Jurkat, Clone E6-1 (cell line): ENCODE data around the gene ECHS1.

Experiments
- DNase-seq: peaks from one replicate; pipeline ENCODE4 v3.0.0-alpha.2; 2011; ENCODE audit warnings: low read depth, low spot score
- H3K4me3 ChIP-seq: 2 replicates; pipeline ENCODE4 v1.5.1; 2011; ENCODE audit warnings: mild to moderate bottlenecking, low read length, control low read depth, moderate library complexity

ECHS1 gene

DNA sequence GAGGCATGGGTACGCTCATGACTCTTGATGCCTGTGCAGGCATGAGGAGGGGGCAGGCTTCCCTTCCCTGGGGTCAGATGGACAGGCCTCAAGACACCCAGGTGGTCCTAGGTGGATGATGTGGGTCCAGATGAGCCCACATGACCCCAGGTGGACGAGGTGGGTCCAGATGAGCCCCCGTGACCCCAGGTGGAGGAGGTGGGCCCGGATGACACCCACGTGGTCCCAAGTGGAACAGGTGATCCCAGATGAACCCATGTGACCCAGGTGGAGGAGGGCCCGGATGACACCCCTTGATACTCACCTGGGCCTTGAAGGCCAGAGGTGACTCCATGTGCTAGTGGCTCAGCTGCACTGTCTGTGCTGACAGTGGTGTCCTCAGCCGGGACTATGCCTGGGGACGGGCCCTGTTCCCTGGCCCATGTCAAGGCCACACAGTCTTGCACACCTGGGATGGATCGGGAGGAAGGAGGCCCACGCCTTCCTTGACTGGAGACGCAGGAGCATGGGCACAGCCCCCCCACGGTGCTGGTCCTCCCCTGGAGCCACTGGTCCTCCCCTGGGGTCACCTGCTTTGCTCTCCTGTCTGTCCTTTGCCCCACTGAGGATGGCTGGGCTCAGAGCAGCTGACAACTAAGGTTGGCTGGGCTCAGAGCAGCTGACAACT, 22.7 kb downstream of the ECHS1 start:
- no peak overlapping the region for H3K4me3 ChIP-seq
- no peak for DNase-seq

DNA sequence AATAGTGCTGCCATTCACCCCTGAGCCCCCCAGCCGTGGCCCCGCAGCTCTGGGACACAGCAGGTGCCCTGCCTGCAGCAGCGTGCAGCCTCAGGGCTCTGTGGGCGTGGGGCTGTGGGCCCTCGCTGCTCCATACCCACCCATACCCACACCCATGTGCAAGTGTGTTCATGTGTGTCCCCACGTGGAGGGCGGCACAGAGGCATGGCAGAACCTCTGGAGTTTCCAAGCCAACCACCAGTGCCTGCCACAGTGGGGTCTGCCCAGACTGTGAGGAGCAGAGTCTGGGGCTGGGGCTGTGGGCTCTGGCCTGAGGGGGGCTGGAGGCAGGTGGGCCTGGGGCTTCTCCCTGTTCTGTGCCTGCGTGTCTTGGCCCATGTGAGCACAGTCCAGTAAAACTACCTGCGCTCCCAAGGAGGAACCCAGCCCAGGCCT, 23.6 kb downstream of the ECHS1 start:
- no peak for DNase-seq
- no peak overlapping the region for H3K4me3 ChIP-seq

DNA sequence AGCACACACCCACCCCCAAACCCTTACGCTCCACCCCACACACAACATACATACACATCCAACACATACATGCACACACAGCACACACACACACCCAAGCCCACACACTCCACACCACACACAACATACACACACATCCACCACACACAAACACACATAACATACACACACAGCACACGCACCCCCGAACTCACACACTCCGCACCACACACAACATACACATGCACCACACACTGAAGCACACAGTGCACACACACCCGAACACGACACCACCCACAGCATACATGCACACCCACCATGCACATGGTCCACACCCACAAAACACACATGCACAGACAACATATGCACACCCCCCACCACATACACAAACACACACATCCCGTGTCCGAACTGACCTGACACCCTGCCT, 24.0 kb downstream of the ECHS1 start:
- no peak overlapping the region for H3K4me3 ChIP-seq
- DNase-seq, result no peak

DNA sequence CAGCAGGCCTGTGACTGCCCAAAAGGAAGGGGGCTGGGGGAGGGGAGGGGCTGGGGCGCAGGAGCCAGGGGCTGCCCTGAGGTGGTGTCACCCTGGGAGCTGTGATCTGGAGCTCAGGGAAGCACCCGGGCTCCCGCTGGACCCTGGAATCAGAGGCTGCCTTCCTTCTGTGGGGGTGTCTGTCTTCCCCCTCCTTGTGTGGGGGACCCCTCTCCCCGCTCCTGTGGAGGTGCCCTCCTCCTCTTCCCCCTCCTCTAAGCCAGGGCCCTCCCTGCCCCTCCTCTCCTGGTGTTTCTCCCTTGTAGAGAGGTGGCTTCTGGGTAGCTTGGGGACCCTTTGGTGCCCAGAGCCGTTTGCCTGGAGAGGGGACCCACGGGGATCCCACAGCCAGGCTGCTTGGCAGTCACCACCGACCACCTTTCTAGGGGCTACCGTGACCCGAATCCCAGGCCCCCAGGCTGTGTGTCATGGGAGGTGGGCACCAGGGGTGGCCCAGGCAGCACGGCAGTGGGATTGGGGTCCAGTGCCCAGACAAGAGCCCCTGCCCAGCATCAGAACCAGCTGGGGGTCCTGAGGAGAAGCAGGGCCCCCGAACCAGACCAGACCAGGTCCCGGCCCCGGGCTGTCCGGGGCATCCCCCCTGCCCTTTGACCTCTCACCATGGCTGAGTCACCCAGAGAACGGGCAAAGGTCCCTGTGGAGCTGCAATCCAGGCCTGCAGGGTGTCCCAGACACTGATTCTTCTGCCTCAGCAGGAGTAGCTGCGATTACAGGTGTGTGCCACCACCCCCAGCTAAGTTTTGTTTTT, 25.2 kb downstream of the ECHS1 start:
- no peak overlapping the region for H3K4me3 ChIP-seq
- DNase-seq, result no peak

DNA sequence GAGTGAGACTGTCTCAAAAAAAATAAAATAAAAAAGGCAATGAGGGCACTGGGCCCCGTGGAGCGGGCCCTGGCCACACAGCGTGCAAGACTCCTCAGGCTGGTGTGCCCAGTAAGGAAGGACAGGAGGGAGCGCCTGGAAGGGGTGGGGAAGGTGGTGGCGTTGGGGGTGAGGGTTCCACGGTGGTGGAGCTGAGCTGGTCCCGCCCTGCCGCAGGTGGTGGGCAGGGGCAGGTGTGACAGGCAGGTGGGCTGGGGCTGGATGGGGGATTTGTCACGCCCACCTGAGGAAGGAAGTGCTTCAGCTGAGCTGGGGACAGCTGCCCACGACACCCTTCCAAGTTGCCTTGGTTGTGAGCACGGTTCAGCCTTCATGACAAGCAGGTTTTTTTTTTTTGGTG, 26.7 kb downstream of the ECHS1 start:
- no peak for DNase-seq
- no peak overlapping the region for H3K4me3 ChIP-seq

DNA sequence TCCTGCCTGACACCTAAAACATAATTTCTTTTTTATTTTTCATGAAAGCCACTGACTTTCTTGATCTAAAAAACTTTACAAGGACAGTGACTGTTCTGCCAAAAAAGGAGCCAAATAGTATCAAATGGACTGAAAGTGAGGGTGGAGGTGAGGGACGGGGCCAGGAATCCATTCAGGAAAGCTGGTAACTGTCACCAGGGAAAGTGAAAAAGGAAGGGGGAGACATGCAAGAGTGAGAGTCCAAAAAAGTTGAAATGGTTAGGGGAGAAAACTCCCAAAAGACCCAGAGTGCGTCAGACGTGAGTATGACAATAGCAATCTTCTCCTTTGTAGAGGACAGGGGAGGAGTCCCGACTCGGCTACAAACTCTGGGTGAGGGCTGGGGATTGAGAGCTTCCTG, 28.9 kb downstream of the ECHS1 start:
- no peak overlapping the region for H3K4me3 ChIP-seq
- no peak for DNase-seq

DNA sequence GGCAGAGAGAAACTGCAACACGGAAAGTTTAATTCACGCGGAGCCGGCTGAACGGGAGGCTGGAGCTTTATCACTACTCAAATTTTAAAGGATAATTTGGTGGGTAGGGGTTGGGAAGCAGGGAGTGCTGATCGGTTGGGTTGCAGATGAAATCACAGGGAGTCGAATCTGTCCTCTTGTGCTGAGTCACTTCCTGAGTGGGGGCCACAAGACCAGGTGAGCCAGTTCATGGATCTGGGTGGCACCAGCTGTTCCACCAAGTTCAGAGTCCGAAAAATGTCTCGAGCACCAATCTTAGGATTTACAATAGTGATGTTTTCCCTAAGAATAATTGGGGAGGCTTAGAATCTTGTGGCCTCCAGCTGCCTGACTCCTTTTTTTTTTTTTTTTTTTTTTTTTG, 29.6 kb downstream of the ECHS1 start:
- DNase-seq, result no peak
- no peak overlapping the region for H3K4me3 ChIP-seq

DNA sequence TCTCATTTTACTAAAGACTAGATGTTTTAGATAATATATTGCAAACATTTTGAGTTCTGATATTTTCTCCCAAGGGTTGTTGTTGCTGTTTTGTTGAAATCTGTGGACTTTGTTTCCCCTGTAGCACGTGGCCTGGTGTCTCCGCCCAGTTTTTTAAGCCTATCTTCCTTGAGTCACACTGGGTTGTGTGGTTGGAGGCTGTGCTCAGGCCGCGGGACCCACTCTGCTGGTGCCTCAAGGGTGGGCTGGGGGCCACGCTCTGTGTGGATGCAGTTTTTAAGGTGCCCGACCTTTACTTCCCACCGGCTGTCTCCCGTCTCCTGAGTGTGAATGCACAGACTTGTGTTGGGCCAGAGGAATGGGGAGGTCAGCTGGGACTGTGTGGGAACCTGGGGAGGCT, 30.2 kb downstream of the ECHS1 start:
- no peak overlapping the region for H3K4me3 ChIP-seq
- no peak for DNase-seq

DNA sequence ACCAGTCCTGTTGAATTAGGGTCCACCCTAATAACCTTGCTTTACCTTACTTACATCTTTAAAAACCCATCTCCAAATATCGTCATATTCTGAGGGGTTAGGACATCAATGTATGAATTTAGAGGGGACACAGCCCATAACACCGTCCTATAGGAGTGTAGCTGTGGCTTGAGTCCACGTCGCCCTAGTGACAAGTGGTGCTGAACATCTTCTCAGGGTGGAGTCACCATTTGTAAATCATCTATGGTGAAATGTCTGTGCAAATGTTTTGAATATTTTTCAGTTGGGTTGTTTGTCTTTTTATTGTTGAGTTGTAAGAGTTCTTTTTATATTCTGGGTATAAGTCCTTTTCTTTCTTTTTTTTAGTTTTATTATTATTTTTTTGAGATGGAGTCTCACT, 31.2 kb downstream of the ECHS1 start:
- no peak for DNase-seq
- H3K4me3 ChIP-seq, result no peak overlapping the region

DNA sequence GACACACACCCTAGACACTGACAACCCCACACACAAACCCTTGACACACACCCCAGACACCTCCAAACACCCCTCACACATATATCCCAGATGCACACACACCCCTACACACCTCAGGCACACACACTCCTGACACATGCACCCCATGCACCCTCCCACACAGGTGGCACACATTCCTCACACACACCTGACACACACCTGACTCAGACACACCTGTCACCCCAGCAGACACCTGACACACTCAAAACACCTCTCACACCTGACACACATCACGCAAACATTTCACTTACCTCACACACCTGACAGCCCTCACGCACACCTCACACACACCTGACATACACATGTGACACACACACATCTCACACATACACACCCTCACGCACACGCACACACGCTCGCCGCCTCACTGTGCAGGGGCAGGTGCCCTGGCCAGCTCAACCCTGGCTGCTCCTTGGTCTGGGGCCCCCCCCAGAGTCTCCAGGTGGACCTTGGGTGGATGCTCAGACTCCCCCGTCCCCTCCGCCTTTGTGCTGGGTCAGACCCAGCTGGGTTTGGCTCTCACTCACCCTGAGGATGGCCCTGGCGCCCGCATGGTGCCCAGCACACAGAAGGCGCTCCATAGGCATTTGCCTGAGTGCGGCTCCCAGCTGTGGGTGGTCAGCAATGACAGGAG, 33.3 kb downstream of the ECHS1 start:
- no peak overlapping the region for H3K4me3 ChIP-seq
- no peak for DNase-seq

DNA sequence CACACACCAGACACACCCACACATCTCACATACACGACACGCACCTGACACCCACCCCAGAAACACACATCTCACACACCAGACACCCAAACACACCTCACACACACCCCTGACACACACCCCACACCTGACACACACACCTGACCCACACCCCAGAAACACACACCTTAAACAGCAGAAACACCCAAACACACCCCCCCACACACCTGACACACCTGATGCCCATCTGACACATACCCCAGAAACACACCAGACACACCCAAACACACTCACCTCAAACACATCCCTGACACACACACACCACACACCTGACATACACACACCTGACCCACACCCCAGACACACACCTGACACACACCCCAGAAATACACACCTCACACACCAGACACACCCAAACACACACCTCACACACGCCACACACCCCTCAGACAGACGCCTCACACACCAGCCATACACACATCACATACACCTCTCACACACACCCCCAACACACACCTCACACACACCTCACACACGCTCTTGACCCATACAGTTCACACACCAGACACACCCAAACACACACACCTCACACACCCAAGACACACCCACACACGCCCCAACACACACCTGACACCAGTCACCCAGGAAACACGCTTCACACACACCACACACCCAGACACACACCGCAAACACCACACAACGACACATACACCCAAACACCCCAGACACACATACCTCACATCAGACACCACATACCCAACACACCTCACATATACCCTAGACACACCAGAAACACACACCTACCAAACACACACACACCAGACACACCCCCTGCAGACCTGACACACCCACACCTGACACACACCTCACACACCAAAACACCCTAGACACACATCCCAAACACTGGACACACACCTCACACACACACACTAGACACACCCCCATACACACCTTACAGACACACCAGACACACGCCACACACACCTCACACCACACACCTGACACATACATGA, 34.8 kb downstream of the ECHS1 start:
- no peak for DNase-seq
- no peak overlapping the region for H3K4me3 ChIP-seq

DNA sequence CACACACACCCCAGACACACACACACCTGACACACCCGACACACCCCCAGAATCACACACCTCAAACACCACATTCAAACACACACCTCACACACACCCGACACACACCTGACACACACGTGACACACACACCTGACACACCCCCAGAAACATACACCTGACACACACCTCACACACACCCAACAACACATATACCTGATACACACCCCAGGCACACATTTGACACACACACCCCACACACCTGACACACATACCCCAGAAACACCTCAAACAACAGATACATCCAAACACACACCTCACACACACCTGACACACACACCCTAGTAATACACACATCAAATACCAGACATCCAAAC, 35.8 kb downstream of the ECHS1 start:
- DNase-seq, result no peak
- H3K4me3 ChIP-seq, result no peak overlapping the region

DNA sequence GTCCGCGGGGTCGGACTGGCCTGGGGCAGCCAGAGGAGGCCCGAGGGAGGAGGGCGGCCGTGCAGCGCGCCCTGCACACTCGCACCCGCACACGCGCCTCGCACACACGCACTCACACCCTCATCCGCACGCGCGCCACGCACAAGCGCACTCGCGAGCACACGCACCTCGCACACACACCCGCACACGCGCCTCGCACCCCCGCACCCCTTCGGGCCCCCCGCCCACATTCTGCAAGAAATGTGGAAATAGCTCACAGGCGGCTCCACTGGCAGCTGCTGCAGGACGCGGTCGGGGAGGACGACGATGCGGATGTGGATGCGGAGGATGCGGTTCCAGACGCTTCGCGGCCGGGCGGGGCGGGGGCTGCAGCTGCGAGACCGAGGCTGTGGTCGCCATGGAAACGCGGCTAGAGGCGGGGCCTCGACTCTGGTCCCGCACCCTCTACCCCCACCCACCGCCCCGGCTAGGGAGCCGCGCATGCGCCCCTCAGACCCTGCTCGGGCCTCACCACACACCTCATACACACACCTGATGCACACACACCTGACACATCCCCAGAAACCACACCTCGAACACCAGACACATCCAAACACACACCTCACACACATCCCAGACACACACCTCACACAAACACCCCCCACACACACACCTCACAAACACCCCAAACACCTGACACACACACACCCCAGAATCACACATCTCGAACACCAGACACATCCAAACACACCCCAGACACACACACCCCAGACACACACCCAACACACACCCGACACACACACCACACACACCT, 36.4 kb downstream of the ECHS1 start, which contains the start of gene CALY:
CALY (minus strand) TSS at position 320 of the 793 bp plus-strand sequence. CDS start 7,907 bp downstream, outside the sequence.
- no peak within 1 kb of the TSS for H3K4me3 ChIP-seq
- peak; percentile 86 for DNase-seq

DNA sequence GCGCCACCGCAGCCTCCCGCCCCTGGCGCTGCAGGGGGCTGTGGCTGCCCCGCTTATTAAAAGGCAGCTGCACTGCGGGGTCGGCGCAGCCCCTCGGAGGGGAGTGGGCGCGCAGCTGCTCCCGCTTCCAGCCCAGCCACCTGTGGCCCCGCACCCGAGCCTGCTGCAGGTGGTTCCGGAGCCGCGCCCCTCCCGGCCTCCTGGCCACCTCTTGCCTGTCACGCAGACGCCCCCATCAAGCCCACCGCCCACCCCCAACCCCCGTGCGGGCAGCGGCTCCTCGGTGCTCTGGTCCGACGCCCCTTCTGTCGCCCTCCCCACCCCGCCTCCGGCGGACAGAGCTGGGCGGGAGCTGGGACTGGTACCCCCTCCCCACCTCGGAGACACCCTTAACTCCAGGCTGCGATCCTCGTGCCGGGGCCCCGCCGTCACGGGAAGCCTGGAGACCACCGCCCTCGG, 37.0 kb downstream of the ECHS1 start:
- no peak overlapping the region for H3K4me3 ChIP-seq
- no peak for DNase-seq

DNA sequence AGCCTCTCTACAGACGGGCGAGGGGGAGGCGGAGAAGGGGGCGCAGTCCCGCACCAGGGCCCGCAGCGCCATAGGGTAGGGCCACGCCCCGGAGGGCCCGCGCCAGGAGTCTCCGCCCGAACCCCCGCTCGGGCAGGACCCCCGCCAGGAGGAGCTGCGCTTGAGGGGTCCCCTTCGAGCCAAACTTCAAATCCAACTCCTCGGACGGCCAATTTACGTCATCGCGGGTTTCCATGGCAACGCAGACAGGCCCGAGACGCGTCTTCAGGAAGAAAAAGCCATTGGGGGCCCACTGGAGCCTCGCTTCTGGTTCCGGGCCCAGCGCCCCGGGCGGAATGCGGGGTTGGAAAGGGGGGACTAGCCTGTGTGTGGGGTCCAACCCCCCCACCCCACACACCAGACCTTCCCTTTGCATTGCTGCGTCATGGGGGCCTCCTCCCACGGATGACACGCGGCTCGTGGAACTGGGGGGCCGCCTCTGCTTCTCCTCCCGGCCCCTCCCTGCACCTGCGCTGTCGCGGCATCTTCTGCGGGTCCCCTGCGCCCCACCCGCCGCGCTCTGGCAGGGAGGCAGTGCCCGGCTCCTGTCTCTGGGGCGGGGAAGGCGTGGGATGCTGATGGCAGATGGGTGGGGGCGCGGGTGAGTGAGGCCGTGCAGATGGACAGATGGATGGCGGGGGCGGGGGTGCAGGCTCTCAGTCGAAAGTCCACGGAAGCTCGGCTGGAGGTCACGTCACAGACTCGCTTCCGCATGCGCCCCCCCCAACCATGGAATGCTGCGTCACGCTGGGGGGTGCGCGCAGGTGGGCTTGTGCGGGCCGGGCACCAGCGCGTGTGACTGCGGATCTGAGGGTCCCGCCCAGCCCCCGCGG, 37.7 kb downstream of the ECHS1 start:
- no peak overlapping the region for H3K4me3 ChIP-seq
- DNase-seq, result no peak

DNA sequence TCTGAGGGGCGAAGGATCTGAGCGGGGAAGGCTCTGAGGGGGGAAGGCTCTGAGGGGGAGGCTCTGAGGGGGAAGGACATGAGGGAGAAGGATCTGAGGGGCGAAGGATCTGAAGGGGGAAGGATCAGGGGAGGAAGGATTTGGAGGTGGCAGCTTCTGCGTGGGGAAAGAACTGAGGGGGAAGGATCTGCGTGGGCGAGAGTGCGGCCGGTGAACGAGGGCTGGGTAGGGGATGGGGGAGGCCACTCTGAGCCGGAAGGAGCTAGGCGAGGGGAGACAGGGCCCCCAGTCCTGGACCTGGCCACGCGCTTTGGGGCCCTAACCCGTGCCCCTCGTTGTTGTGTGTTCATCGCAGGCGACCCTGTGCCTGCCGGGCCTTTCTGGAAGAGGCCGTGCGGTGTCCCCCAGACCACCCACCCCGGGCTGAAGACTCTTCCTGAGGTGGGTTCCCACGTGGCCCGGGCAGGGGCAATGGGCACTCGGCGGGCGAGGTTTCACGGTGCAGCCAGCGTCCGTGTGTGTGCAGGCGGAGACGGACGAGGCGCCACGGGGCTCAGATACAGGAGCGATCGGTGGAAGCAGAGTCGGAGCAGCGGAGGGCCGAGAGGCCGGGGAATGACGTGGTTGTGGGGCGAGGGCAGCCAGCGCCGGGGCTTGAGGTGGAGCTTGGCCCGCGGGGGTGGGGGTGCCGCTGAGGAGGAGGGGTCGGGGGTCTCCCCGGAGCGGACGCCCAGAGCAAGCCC, 38.5 kb downstream of the ECHS1 start:
- DNase-seq, result no peak
- no peak overlapping the region for H3K4me3 ChIP-seq
